Left ventricle myocardium inferior (tissue), 1 donor: ENCODE results near the gene ZNF512B. TPM values are rescaled to one million over a fixed set of nuclear protein-coding genes. Genes with fewer than 3 reads are reported as not detected.
A peak's percentile ranks its signal among the peaks of the same experiment; 100 is the strongest.
"Not testable (repeated sequence)": the region's sequence is repeated elsewhere in the genome, so short reads cannot be mapped to it uniquely, and the experiment has no call there.

Experiments
- DNase-seq: peaks from one replicate; pipeline ENCODE4 v3.0.0-alpha.2; 2020
- H3K27ac ChIP-seq: fragments of 200-600 bp; replicated peaks from 2 replicates; pipeline ENCODE4 v1.8.0; 2021
- H3K27me3 ChIP-seq: fragments of 200-600 bp; 2 replicates; pipeline ENCODE4 v1.8.0; 2021; ENCODE audit warnings: low read depth
- H3K36me3 ChIP-seq: fragments of 200-600 bp; 2 replicates; pipeline ENCODE4 v1.8.0; 2021
- H3K4me1 ChIP-seq: fragments of 200-600 bp; 2 replicates; pipeline ENCODE4 v1.8.0; 2021
- H3K4me3 ChIP-seq: fragments of 200-600 bp; 2 replicates; pipeline ENCODE4 v1.8.0; 2021; ENCODE audit warnings: mild to moderate bottlenecking, moderate library complexity
- H3K9me3 ChIP-seq: fragments of 200-600 bp; replicated peaks from 2 replicates; pipeline ENCODE4 v1.8.0; 2021
- intact Hi-C: fragments of 100-400 bp; cut with micrococcal nuclease; formaldehyde crosslinking; loops from one replicate; pipeline ENCODE4 v1.11.0; 2022
- long read RNA-seq: library from polyadenylated mRNA; unstranded; transcript quantifications from one replicate; pipeline ENCODE4 v2.0.0, GENCODE V29; 2021
- total RNA-seq: library from RNA; stranded (reverse); fragmentation: NEBNext Ultra II Directional; extraction: Animal tissue kit (Norgen Biotek cat#: 25700); gene quantifications from one replicate; pipeline ENCODE4 v1.2.1, GENCODE V29; 2021
- TF ChIP-seq, protein P1 (sequence below): fragments of 200-600 bp; IDR thresholded peaks from 2 replicates; pipeline ENCODE4 v1.8.0; 2021; ENCODE audit warnings: antibody characterized with exemption, mild to moderate bottlenecking, borderline replicate concordance
- donor health status: DM: no; HTN: yes; CAD: no; lungs with severe emphysema.

ZNF512B gene, protein sequence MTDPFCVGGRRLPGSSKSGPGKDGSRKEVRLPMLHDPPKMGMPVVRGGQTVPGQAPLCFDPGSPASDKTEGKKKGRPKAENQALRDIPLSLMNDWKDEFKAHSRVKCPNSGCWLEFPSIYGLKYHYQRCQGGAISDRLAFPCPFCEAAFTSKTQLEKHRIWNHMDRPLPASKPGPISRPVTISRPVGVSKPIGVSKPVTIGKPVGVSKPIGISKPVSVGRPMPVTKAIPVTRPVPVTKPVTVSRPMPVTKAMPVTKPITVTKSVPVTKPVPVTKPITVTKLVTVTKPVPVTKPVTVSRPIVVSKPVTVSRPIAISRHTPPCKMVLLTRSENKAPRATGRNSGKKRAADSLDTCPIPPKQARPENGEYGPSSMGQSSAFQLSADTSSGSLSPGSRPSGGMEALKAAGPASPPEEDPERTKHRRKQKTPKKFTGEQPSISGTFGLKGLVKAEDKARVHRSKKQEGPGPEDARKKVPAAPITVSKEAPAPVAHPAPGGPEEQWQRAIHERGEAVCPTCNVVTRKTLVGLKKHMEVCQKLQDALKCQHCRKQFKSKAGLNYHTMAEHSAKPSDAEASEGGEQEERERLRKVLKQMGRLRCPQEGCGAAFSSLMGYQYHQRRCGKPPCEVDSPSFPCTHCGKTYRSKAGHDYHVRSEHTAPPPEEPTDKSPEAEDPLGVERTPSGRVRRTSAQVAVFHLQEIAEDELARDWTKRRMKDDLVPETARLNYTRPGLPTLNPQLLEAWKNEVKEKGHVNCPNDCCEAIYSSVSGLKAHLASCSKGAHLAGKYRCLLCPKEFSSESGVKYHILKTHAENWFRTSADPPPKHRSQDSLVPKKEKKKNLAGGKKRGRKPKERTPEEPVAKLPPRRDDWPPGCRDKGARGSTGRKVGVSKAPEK
- total RNA-seq = 12.6 TPM
- long read RNA-seq, full-length matches to known transcripts = 1 of 34 reads
- long read RNA-seq, partial matches to known transcripts = 6 of 34 reads
- long read RNA-seq, other reads (novel, unspliced or antisense) = 27 of 34 reads

DNA sequence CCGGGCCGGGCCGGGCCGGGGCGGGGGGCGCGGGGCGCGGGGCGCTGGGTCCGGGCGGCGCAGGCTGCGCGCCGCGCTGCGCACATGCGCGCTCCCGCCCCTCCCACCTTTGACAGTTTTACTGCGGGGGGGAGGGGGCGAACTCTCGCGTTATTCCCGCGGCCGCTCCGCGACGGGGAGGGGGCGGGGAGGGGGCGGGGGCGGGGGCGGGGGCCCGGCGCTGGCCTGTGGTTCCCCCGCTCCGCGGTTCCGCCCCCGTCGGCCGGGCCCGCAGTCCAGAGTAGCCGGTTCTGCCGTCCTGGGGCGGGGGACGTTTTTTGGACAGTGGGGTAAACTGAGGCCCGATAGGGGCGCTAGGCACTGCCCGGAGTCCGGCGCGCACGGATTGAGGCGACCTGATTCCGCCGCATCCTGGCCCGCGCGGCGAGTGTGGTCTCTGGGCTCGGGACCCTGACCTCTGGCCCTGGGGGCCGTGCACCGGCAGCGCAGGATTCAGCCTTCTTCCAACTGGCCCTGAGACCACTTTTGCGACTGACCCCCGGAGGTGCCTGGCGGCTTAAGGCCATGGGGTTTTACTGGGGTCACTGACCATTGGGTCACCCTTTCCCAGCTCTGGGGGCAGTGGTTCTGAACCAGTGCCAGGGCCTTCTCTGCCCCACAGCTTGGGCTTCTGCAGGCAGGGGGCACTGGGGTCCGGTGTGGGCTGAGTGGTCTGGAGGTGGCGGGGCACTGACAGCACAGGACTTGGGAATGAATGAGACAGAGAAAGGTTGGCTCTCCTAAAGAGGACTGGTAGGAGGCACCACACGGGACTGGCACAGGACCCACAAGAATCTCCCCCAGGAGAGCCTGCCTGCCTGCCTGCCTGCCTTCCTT lies at the start of gene ZNF512B:
Gene ZNF512B (minus strand): TSS at position 93 of the 876 bp plus-strand sequence. CDS start 1,980 bp downstream, outside the sequence.
- peak; percentile 73 for DNase-seq
- Histone ChIP-seq H3K9me3 (no peaks in the 10 kb centered on the region), H3K27ac (peak within 1 kb of the TSS; percentile 65), H3K27me3 (no peaks in the 10 kb centered on the region), H3K4me1 (peaks cover 48% of the 10 kb centered on the region), H3K4me3 (peak within 1 kb of the TSS; percentile 69), H3K36me3 (peaks cover 14% of the 10 kb centered on the region)
- intact Hi-C loops = loop anchor here (5.0 kb wide), 1 partner anchor 433 kb away; the partner anchor contains the start of gene PTK6
- TF ChIP-seq, protein P1, sequence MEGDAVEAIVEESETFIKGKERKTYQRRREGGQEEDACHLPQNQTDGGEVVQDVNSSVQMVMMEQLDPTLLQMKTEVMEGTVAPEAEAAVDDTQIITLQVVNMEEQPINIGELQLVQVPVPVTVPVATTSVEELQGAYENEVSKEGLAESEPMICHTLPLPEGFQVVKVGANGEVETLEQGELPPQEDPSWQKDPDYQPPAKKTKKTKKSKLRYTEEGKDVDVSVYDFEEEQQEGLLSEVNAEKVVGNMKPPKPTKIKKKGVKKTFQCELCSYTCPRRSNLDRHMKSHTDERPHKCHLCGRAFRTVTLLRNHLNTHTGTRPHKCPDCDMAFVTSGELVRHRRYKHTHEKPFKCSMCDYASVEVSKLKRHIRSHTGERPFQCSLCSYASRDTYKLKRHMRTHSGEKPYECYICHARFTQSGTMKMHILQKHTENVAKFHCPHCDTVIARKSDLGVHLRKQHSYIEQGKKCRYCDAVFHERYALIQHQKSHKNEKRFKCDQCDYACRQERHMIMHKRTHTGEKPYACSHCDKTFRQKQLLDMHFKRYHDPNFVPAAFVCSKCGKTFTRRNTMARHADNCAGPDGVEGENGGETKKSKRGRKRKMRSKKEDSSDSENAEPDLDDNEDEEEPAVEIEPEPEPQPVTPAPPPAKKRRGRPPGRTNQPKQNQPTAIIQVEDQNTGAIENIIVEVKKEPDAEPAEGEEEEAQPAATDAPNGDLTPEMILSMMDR = no peak

DNA sequence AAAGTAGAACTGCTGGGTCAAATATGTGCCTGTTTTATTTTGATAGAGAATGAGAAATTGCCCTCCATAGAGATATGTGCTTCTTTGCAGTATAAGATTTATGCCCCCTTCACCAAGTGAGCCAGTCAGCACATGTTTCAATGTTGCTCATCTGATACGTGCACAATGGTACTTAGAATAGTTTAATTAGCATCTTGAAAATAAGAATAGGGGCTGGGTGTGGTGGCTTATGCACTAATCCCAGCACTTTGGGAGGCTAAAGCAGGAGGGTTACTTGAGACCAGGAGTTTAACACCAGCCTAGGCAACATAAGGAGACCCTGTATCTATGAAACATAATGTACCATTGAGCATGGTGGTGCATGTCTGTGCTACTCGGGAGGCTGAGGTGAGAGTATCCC lies 45.9 kb upstream of the ZNF512B start:
- intact Hi-C loops = no loop called here
- TF ChIP-seq, protein P1 = no peak
- no peak overlapping the region for H3K4me3 ChIP-seq
- H3K36me3 ChIP-seq = peaks cover 88% of the 10 kb centered on the region
- no peak overlapping the region for H3K27ac ChIP-seq
- H3K9me3 ChIP-seq = no peaks in the 10 kb centered on the region
- no peaks in the 10 kb centered on the region for H3K4me1 ChIP-seq
- H3K27me3 ChIP-seq = no peaks in the 10 kb centered on the region
- no peak for DNase-seq

DNA sequence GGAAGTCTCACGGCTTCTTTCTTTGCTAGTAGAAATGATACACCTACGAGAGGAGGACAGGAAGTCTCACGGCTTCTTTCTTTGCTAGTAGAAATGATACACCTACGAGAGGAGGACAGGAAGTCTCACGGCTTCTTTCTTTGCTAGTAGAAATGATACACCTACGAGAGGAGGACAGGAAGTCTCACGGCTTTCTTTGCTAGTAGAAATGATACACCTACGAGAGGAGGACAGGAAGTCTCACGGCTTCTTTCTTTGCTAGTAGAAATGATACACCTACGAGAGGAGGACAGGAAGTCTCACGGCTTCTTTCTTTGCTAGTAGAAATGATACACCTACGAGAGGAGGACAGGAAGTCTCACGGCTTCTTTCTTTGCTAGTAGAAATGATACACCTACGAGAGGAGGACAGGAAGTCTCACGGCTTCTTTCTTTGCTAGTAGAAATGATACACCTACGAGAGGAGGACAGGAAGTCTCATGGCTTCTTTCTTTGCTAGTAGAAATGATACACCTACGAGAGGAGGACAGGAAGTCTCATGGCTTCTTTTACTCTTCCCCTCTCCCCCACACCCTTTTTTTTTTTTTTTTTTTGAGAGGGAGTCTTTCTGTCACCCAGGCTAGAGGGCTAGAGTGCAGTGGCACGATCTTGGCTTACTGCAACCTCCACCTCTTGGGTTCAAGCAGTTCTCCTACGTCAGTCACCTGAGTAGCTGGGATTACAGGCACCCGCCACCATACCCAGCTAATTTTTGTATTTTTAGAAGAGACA lies 42.8 kb upstream of the ZNF512B start:
- H3K4me3 ChIP-seq, DNase-seq, H3K27ac ChIP-seq, H3K27me3 ChIP-seq, H3K9me3 ChIP-seq, intact Hi-C loops: not testable (repeated sequence)
- H3K4me1 ChIP-seq = peaks cover 12% of the 10 kb centered on the region
- H3K36me3 ChIP-seq = peaks cover 89% of the 10 kb centered on the region

DNA sequence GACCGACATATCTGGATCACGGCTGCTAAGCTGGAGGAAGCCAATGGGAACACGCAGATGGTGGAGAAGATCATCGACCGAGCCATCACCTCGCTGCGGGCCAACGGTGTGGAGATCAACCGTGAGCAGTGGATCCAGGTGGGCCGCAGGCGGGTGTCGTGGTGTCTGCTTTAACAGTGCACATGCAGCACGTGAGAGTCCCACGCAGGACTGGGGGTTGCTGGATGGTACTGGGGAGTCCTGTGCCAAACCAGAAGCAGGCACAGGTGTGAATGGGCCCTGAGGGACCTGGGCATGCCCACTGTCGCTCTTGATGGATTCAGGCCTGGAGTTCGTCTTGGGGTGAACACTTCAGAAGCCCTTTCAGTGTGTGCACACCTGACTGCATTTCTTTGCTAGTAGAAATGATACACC lies 41.6 kb upstream of the ZNF512B start:
- peaks cover 85% of the 10 kb centered on the region for H3K36me3 ChIP-seq
- H3K4me3 ChIP-seq = no peak overlapping the region
- H3K27ac ChIP-seq = no peak overlapping the region
- H3K9me3 ChIP-seq = no peaks in the 10 kb centered on the region
- peaks cover 14% of the 10 kb centered on the region for H3K4me1 ChIP-seq
- intact Hi-C loops = no loop called here
- DNase-seq = no peak
- H3K27me3 ChIP-seq = no peaks in the 10 kb centered on the region
- TF ChIP-seq, protein P1 = no peak

DNA sequence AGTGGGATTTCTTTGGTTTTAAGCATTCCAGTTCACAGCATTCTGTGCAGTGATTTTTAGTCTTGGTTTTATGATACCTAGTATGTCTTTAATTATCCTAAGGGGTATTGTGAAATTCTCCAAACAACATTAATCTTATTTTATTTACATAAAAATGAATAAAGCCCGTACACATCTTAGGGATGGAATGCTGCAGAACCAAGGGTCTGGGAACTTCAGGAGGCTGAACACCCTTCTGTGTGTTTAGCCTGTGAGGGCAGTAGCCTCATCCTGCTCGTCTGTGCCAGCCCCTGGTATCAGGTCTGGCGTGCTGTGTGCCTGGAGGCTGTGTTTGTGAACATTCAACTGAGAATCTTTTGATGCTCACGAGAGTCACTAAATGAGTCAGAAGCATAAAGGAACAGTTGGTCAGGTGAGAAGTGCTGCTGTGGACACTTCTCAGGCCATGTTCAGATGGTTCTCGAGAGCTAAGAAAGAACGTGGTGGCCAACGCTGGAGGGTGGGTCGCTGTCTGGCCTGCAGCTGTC lies 41.0 kb upstream of the ZNF512B start:
- Histone ChIP-seq H3K36me3 (peaks cover 86% of the 10 kb centered on the region), H3K9me3 (no peaks in the 10 kb centered on the region), H3K27me3 (no peaks in the 10 kb centered on the region), H3K4me3 (no peak overlapping the region), H3K4me1 (peaks cover 14% of the 10 kb centered on the region), H3K27ac (no peak overlapping the region)
- TF ChIP-seq, protein P1 = no peak
- DNase-seq = no peak
- intact Hi-C loops = no loop called here
